Measurements from ENCODE around the gene NCKAP5.

GRCh38 chr2:133484106-133484505 is 84.2 kb downstream of the NCKAP5 start:
- TF ChIP-seq CTCF (IDR thresholded peaks at IDR 0.05; ENCODE audit: insufficient read depth, low read depth, low read length) (no peak), EZH2 (IDR thresholded peaks at IDR 0.05; ENCODE audit: insufficient read depth, low read length) (no peak)
